WTC11 (cell line): ENCODE results near the gene ULK4. TPM values are rescaled to one million over a fixed set of nuclear protein-coding genes. Genes with fewer than 3 reads are reported as not detected.

ENCODE experiments used
- ATAC-seq: fragments of 200-7000 bp; cut with Tn5 transposase; 2 replicates; pipeline ENCODE4 v1.10.0; 2021; ENCODE audit warnings: mild to moderate bottlenecking, moderate library complexity
- CTCF ChIA-PET: fragments of 300-600 bp; sonication (Branson Sonifier 250); formaldehyde crosslinking; loops from one replicate; lab custom pipeline; 2021; ENCODE audit warnings: antibody characterized with exemption; lab: Charles Lee
- POLR2A ChIA-PET: fragments of 350-600 bp; sonication (Branson Sonifier 250); formaldehyde crosslinking; loops from one replicate; lab custom pipeline; 2021; ENCODE audit warnings: antibody characterized with exemption; lab: Charles Lee
- DNase-seq: peaks from one replicate; pipeline ENCODE4 v3.0.0; 2021; ENCODE audit warnings: low spot score
- H3K27ac Mint-ChIP-seq: 2 replicates; pipeline ENCODE4 v1.8.0; 2021; ENCODE audit warnings: mixed read lengths
- H3K27me3 Mint-ChIP-seq: 2 replicates; pipeline ENCODE4 v1.8.0; 2021; ENCODE audit warnings: low read depth, mild to moderate bottlenecking, moderate library complexity, mixed read lengths
- H3K36me3 Mint-ChIP-seq: 2 replicates; pipeline ENCODE4 v1.8.0; 2021; ENCODE audit warnings: mixed read lengths
- H3K4me1 Mint-ChIP-seq: 2 replicates; pipeline ENCODE4 v1.8.0; 2022; ENCODE audit warnings: mixed read lengths
- H3K4me3 Mint-ChIP-seq: 2 replicates; pipeline ENCODE4 v1.8.0; 2021; ENCODE audit warnings: mild to moderate bottlenecking, moderate library complexity, mixed read lengths
- H3K9me3 Mint-ChIP-seq: 2 replicates; pipeline ENCODE4 v1.8.0; 2021; ENCODE audit warnings: mixed read lengths
- ATF1 ChIP-seq: sonication (generic); formaldehyde crosslinking; IDR thresholded peaks from 2 replicates; pipeline ENCODE4 v1.8.1; 2023; ENCODE audit warnings: mild to moderate bottlenecking, moderate library complexity, missing genetic modification reagents
- ELF4 ChIP-seq: sonication (generic); formaldehyde crosslinking; IDR thresholded peaks from 2 replicates; pipeline ENCODE4 v1.8.1; 2022; ENCODE audit warnings: low read depth, mild to moderate bottlenecking, moderate library complexity, missing genetic modification reagents
- ETV6 ChIP-seq: sonication (generic); formaldehyde crosslinking; IDR thresholded peaks from 2 replicates; pipeline ENCODE4 v1.8.1; 2022; ENCODE audit warnings: mild to moderate bottlenecking, missing genetic modification reagents
- FOXK1 ChIP-seq: sonication (generic); formaldehyde crosslinking; IDR thresholded peaks from 2 replicates; pipeline ENCODE4 v1.8.0; 2022; ENCODE audit warnings: mild to moderate bottlenecking, moderate library complexity, missing genetic modification reagents
- FOXP1 ChIP-seq: sonication (generic); formaldehyde crosslinking; IDR thresholded peaks from 2 replicates; pipeline ENCODE4 v1.8.0; 2022; ENCODE audit warnings: missing genetic modification reagents, mild to moderate bottlenecking, moderate library complexity, borderline replicate concordance
- GABPB1 ChIP-seq: sonication (generic); formaldehyde crosslinking; IDR thresholded peaks from 2 replicates; pipeline ENCODE4 v1.8.1; 2023; ENCODE audit warnings: mild to moderate bottlenecking, missing genetic modification reagents
- GRHL2 ChIP-seq: fragments of 250-450 bp; sonication (Bioruptor Pico); IDR thresholded peaks from 2 replicates; pipeline ENCODE4 v1.8.0; 2022; ENCODE audit warnings: mild to moderate bottlenecking, moderate library complexity; ENCODE audit not compliant: insufficient replicate concordance, severe bottlenecking
- GTF2I ChIP-seq: fragments of 250-450 bp; sonication (Bioruptor Pico); conservative IDR thresholded peaks from 2 replicates; pipeline ENCODE4 v1.4.0; 2021; ENCODE audit warnings: mild to moderate bottlenecking
- JUN ChIP-seq: sonication (generic); formaldehyde crosslinking; IDR thresholded peaks from 2 replicates; pipeline ENCODE4 v1.8.0; 2023; ENCODE audit warnings: mild to moderate bottlenecking, missing genetic modification reagents
- KAT7 ChIP-seq: sonication (generic); formaldehyde crosslinking; IDR thresholded peaks from 2 replicates; pipeline ENCODE4 v1.8.1; 2023; ENCODE audit warnings: missing genetic modification reagents, mild to moderate bottlenecking, borderline replicate concordance
- NFE2L1 ChIP-seq: sonication (generic); formaldehyde crosslinking; IDR thresholded peaks from 2 replicates; pipeline ENCODE4 v1.8.1; 2023; ENCODE audit warnings: missing genetic modification reagents
- PRRX2 ChIP-seq: fragments of 250-450 bp; sonication (Bioruptor Pico); IDR thresholded peaks from 2 replicates; pipeline ENCODE4 v1.8.0; 2021; ENCODE audit warnings: mild to moderate bottlenecking
- RELA ChIP-seq: sonication (generic); formaldehyde crosslinking; IDR thresholded peaks from 2 replicates; pipeline ENCODE4 v1.8.1; 2022; ENCODE audit warnings: missing genetic modification reagents, mild to moderate bottlenecking, borderline replicate concordance
- SMAD4 ChIP-seq: sonication (generic); formaldehyde crosslinking; IDR thresholded peaks from 2 replicates; pipeline ENCODE4 v1.8.0; 2022; ENCODE audit warnings: mild to moderate bottlenecking, missing genetic modification reagents
- TEAD4 ChIP-seq: sonication (generic); formaldehyde crosslinking; IDR thresholded peaks from 2 replicates; pipeline ENCODE4 v1.8.0; 2022; ENCODE audit warnings: mild to moderate bottlenecking, missing genetic modification reagents
- ZNF121 ChIP-seq: sonication (generic); formaldehyde crosslinking; IDR thresholded peaks from 2 replicates; pipeline ENCODE4 v1.8.0; 2023; ENCODE audit warnings: missing genetic modification reagents
- ZNF232 ChIP-seq: sonication (generic); formaldehyde crosslinking; IDR thresholded peaks from 2 replicates; pipeline ENCODE4 v1.8.0; 2022; ENCODE audit warnings: mild to moderate bottlenecking, missing genetic modification reagents
- ZNF671 ChIP-seq: fragments of 250-450 bp; sonication (Bioruptor Pico); IDR thresholded peaks from 2 replicates; pipeline ENCODE4 v1.8.0; 2021; ENCODE audit warnings: mild to moderate bottlenecking
- total RNA-seq: library from RNA; stranded (reverse); gene quantifications from 3 replicates; pipeline ENCODE4 v1.2.3, GENCODE V29; 2021
- TF ChIP-seq, protein P1 (sequence below): sonication (generic); formaldehyde crosslinking; IDR thresholded peaks from 2 replicates; pipeline ENCODE4 v1.8.0; 2023; ENCODE audit warnings: mild to moderate bottlenecking, missing genetic modification reagents
- TF ChIP-seq, protein P2 (sequence below): fragments of 200-600 bp; IDR thresholded peaks from 2 replicates; pipeline ENCODE4 v1.8.0; 2022; ENCODE audit warnings: antibody characterized with exemption
- TF ChIP-seq, protein P3 (sequence below): sonication (generic); formaldehyde crosslinking; IDR thresholded peaks from 2 replicates; pipeline ENCODE4 v1.8.1; 2022; ENCODE audit warnings: missing genetic modification reagents, borderline replicate concordance
- TF ChIP-seq, protein P4 (sequence below): sonication (generic); formaldehyde crosslinking; IDR thresholded peaks from 2 replicates; pipeline ENCODE4 v1.8.1; 2023; ENCODE audit warnings: mild to moderate bottlenecking, missing genetic modification reagents
- TF ChIP-seq, protein P5 (sequence below): sonication (generic); formaldehyde crosslinking; IDR thresholded peaks from 2 replicates; pipeline ENCODE4 v1.8.1; 2022; ENCODE audit warnings: low read depth, missing genetic modification reagents, borderline replicate concordance

Gene ULK4
- total RNA-seq, 1 experiment from 2014 or later = 9.2 TPM

DNA sequence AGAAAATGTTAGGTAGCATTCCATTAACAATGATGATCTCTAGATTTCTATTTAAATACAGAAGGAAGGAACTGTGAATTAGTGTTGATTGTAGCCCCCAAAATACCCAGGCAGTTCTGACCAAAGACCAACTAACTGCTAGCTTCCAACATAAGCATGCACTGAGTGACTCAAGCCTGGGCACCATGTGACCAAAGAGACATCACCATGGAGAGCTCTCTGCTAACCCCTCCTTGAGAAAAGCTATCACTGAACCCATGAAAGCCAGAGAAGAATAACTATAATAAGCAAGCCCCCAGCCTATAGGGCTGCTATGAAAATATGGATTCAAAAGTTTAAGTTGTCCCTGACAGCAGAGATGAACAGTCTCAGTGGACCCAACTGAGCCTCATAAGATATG is 310.2 kb downstream of the ULK4 start:
- DNase-seq (no peak), ATAC-seq (no peak)
- H3K36me3 Mint-ChIP-seq = peaks cover 31% of the 10 kb centered on the region
- H3K9me3 Mint-ChIP-seq = peaks cover 25% of the 10 kb centered on the region
- TF ChIP-seq PRRX2 (CRISPR knock-in tag) = no peak
- no peak for TF ChIP-seq NFE2L1 (CRISPR knock-in tag)
- TF ChIP-seq KAT7 (CRISPR knock-in tag) = no peak
- TF ChIP-seq RELA = no peak
- TF ChIP-seq JUN (CRISPR knock-in tag) = no peak
- no peak for TF ChIP-seq GABPB1
- TF ChIP-seq FOXP1 (CRISPR knock-in tag) = no peak
- no peak for TF ChIP-seq FOXK1 (CRISPR knock-in tag)
- TF ChIP-seq, protein P1, sequence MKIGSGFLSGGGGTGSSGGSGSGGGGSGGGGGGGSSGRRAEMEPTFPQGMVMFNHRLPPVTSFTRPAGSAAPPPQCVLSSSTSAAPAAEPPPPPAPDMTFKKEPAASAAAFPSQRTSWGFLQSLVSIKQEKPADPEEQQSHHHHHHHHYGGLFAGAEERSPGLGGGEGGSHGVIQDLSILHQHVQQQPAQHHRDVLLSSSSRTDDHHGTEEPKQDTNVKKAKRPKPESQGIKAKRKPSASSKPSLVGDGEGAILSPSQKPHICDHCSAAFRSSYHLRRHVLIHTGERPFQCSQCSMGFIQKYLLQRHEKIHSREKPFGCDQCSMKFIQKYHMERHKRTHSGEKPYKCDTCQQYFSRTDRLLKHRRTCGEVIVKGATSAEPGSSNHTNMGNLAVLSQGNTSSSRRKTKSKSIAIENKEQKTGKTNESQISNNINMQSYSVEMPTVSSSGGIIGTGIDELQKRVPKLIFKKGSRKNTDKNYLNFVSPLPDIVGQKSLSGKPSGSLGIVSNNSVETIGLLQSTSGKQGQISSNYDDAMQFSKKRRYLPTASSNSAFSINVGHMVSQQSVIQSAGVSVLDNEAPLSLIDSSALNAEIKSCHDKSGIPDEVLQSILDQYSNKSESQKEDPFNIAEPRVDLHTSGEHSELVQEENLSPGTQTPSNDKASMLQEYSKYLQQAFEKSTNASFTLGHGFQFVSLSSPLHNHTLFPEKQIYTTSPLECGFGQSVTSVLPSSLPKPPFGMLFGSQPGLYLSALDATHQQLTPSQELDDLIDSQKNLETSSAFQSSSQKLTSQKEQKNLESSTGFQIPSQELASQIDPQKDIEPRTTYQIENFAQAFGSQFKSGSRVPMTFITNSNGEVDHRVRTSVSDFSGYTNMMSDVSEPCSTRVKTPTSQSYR = no peak
- peaks cover 17% of the 10 kb centered on the region for H3K4me1 Mint-ChIP-seq
- CTCF ChIA-PET = no interaction called here
- H3K4me3 Mint-ChIP-seq = no peak overlapping the region
- H3K27ac Mint-ChIP-seq = no peak overlapping the region
- POLR2A ChIA-PET = no interaction called here
- no peaks in the 10 kb centered on the region; the same call in 1 of the 2 replicates for H3K27me3 Mint-ChIP-seq

DNA sequence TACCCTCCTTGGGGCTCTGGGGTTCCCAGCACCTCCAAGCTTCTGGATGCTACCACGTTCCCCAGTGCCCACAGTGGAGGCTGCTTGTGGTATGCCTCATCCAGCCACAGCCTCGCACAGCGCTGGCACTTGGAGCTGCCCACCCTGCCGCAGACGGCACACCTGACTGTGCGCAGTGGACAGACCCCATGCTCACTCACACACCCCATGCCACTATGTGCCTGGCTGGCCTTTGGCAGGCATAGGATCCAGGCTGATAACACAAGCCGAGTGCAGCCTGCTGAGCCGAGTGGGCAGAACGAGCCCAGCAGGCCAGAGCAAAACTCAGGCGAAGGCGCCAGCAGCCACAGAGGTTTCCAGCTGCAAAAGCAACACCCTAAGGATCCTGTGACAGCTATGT is 311.5 kb downstream of the ULK4 start:
- CTCF ChIA-PET = no interaction called here

DNA sequence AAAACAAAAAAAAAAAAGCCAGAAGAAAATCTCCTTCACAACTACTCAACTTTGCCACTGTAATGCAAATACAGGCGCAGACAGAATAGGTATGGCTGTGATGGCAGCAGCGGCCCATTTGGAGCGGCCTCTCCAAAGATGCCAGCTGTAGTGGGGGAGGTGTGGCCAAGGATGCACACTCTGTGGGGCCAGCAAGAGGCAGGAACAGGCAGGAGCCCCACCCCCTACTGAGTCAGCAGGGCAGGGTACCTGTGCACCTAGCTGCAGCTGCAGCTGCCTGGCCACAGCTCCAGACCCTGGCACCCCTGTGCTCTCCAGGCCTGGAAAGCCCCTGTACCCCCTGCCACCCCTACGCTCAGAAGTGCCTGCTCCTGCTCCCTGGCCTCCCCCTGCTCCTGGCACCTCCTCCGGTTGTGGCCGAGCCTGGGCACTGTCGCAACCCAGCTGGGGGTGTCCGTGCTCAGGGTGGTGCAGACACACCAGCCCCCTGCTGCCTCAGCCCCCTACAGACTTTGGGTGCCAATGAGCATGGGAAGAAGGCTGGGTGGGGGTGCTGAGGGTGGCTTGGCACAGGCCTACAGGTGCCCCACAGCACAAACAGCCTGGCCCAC is 312.7 kb downstream of the ULK4 start:
- Mint-ChIP-seq H3K4me1 (peaks cover 13% of the 10 kb centered on the region), H3K36me3 (peaks cover 47% of the 10 kb centered on the region), H3K9me3 (peaks cover 43% of the 10 kb centered on the region), H3K27me3 (peaks cover 3% of the 10 kb centered on the region), H3K27ac (no peak overlapping the region), H3K4me3 (no peak overlapping the region)
- no peak for ATAC-seq
- no peak for DNase-seq
- ChIA-PET POLR2A (no interaction called here), CTCF (no interaction called here)
- no peak for TF ChIP-seq GRHL2
- TF ChIP-seq, protein P2, sequence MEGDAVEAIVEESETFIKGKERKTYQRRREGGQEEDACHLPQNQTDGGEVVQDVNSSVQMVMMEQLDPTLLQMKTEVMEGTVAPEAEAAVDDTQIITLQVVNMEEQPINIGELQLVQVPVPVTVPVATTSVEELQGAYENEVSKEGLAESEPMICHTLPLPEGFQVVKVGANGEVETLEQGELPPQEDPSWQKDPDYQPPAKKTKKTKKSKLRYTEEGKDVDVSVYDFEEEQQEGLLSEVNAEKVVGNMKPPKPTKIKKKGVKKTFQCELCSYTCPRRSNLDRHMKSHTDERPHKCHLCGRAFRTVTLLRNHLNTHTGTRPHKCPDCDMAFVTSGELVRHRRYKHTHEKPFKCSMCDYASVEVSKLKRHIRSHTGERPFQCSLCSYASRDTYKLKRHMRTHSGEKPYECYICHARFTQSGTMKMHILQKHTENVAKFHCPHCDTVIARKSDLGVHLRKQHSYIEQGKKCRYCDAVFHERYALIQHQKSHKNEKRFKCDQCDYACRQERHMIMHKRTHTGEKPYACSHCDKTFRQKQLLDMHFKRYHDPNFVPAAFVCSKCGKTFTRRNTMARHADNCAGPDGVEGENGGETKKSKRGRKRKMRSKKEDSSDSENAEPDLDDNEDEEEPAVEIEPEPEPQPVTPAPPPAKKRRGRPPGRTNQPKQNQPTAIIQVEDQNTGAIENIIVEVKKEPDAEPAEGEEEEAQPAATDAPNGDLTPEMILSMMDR = no peak
- TF ChIP-seq GTF2I (CRISPR knock-in tag) = no peak
- TF ChIP-seq, protein P3, sequence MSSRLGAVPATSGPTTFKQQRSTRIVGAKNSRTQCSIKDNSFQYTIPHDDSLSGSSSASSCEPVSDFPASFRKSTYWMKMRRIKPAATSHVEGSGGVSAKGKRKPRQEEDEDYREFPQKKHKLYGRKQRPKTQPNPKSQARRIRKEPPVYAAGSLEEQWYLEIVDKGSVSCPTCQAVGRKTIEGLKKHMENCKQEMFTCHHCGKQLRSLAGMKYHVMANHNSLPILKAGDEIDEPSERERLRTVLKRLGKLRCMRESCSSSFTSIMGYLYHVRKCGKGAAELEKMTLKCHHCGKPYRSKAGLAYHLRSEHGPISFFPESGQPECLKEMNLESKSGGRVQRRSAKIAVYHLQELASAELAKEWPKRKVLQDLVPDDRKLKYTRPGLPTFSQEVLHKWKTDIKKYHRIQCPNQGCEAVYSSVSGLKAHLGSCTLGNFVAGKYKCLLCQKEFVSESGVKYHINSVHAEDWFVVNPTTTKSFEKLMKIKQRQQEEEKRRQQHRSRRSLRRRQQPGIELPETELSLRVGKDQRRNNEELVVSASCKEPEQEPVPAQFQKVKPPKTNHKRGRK = no peak
- TF ChIP-seq ETV6 (CRISPR knock-in tag) = no peak
- no peak for TF ChIP-seq ZNF232 (CRISPR knock-in tag)
- TF ChIP-seq, protein P4, sequence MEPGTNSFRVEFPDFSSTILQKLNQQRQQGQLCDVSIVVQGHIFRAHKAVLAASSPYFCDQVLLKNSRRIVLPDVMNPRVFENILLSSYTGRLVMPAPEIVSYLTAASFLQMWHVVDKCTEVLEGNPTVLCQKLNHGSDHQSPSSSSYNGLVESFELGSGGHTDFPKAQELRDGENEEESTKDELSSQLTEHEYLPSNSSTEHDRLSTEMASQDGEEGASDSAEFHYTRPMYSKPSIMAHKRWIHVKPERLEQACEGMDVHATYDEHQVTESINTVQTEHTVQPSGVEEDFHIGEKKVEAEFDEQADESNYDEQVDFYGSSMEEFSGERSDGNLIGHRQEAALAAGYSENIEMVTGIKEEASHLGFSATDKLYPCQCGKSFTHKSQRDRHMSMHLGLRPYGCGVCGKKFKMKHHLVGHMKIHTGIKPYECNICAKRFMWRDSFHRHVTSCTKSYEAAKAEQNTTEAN (CRISPR knock-in tag) = no peak

More for the DNA sequence above, 311.5 kb downstream of the ULK4 start:
- no peak overlapping the region for H3K4me3 Mint-ChIP-seq
- DNase-seq = no peak
- no peak overlapping the region for H3K27ac Mint-ChIP-seq
- POLR2A ChIA-PET = no interaction called here
- no peak for ATAC-seq
- TF ChIP-seq ATF1 (CRISPR knock-in tag) (no peak), SMAD4 (CRISPR knock-in tag) (no peak), ZNF671 (CRISPR knock-in tag) (no peak), ZNF121 (CRISPR knock-in tag) (no peak), ELF4 (CRISPR knock-in tag) (no peak), TEAD4 (CRISPR knock-in tag) (no peak), KAT7 (CRISPR knock-in tag) (no peak)
- TF ChIP-seq, protein P1 = no peak
- TF ChIP-seq, protein P5, sequence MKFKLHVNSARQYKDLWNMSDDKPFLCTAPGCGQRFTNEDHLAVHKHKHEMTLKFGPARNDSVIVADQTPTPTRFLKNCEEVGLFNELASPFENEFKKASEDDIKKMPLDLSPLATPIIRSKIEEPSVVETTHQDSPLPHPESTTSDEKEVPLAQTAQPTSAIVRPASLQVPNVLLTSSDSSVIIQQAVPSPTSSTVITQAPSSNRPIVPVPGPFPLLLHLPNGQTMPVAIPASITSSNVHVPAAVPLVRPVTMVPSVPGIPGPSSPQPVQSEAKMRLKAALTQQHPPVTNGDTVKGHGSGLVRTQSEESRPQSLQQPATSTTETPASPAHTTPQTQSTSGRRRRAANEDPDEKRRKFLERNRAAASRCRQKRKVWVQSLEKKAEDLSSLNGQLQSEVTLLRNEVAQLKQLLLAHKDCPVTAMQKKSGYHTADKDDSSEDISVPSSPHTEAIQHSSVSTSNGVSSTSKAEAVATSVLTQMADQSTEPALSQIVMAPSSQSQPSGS = no peak
- no peaks in the 10 kb centered on the region; the same call in 1 of the 2 replicates for H3K27me3 Mint-ChIP-seq
- peaks cover 17% of the 10 kb centered on the region for H3K4me1 Mint-ChIP-seq
- peaks cover 42% of the 10 kb centered on the region for H3K36me3 Mint-ChIP-seq
- H3K9me3 Mint-ChIP-seq = peaks cover 36% of the 10 kb centered on the region
